ENCODE data around the gene FNTB. TPM values are rescaled to one million over a fixed set of nuclear protein-coding genes. Genes with fewer than 3 reads are reported as not detected.

FNTB gene
- total RNA-seq, 1 experiment from 2014 or later, result 20.7 TPM

- Mint-ChIP-seq H3K27me3 (ENCODE audit: low read depth) (no peaks in the 10 kb centered on the region), H3K4me3 (no peak overlapping the region), H3K36me3 (ENCODE audit: insufficient read depth in 1 of 3, low read depth in 3 of 3) (peaks cover 14 to 71% (median 51%) of the 10 kb centered on the region in 3 experiments), H3K9me3 (no peaks in the 10 kb centered on the region), H3K4me1 (peaks cover 15 to 20% of the 10 kb centered on the region in 2 experiments), H3K27ac (no peak overlapping the region)
- H4K5ac ChIP-seq (ENCODE audit: insufficient read length, low read depth, low read length), result no peak overlapping the region
- H3K23ac ChIP-seq (ENCODE audit: insufficient read length, low read depth, low read length), result no peak overlapping the region
- no peak overlapping the region for H2BK15ac ChIP-seq (ENCODE audit: low read depth, low read length)
- no peaks in the 10 kb centered on the region for H3K27me3 ChIP-seq (ENCODE audit: insufficient read depth, low read length)
- H2BK120ac ChIP-seq (ENCODE audit: low read depth, low read length, poor library complexity, severe bottlenecking), result no peak overlapping the region
- H3K79me1 ChIP-seq (ENCODE audit: insufficient read depth, low read depth, low read length, poor library complexity, severe bottlenecking), result no peaks in the 10 kb centered on the region
- H2AK5ac ChIP-seq (ENCODE audit: insufficient read length, low read length), result no peak overlapping the region
- no peak overlapping the region for H3K18ac ChIP-seq (ENCODE audit: insufficient read length, low read depth, low read length)
- H3K4me1 ChIP-seq (ENCODE audit: insufficient read depth, low read length), result no peaks in the 10 kb centered on the region
- no peak overlapping the region for H3K56ac ChIP-seq (ENCODE audit: insufficient read length, low read depth, low read length)
- H3K23me2 ChIP-seq (ENCODE audit: insufficient read length, low read depth, low read length, poor library complexity, severe bottlenecking), result no peaks in the 10 kb centered on the region
- no peak overlapping the region for H2BK12ac ChIP-seq (ENCODE audit: insufficient read length, low read depth, low read length)
- H4K91ac ChIP-seq (ENCODE audit: insufficient read length, low read depth, low read length), result no peak overlapping the region
- no peak overlapping the region for H2BK5ac ChIP-seq (ENCODE audit: insufficient read length, low read length)
- no CpG with 5 or more reads among the region's 8 CpGs for WGBS (ENCODE audit: extremely low coverage, insufficient read length, low lambda C conversion rate)
- no peak overlapping the region for H3K27ac ChIP-seq (ENCODE audit: insufficient read length, low read depth, low read length)
- no peaks in the 10 kb centered on the region for H3K9me3 ChIP-seq (ENCODE audit: control insufficient read depth, low read depth, low read length)
- no peak overlapping the region for H3K4ac ChIP-seq (ENCODE audit: low read depth, low read length)
- no peak for TF ChIP-seq CTCF (conservative IDR thresholded peaks at IDR 0.05)
- H3K14ac ChIP-seq (ENCODE audit: insufficient read depth, low read length), result no peak overlapping the region
- no peak overlapping the region for H3K4me2 ChIP-seq (ENCODE audit: insufficient read depth, insufficient read length, low read length)
- H3T11ph ChIP-seq (ENCODE audit: low read length), result no peak overlapping the region
- no peaks in the 10 kb centered on the region for H3K79me2 ChIP-seq (ENCODE audit: insufficient read depth, low read length)
- H2AFZ ChIP-seq (ENCODE audit: low read length), result no peak overlapping the region
- no peak overlapping the region for H2BK20ac ChIP-seq (ENCODE audit: low read depth, low read length, poor library complexity, severe bottlenecking)
- no peak for DNase-seq
- no peaks in the 10 kb centered on the region for H4K20me1 ChIP-seq (ENCODE audit: control insufficient read depth, insufficient read depth, insufficient read length)
- H3K9ac ChIP-seq (ENCODE audit: extremely low read depth, insufficient read length, low read length), result no peak overlapping the region
- no peak overlapping the region for H4K8ac ChIP-seq (replicated peaks; ENCODE audit: insufficient read length, low read depth, low read length)
Observed at GRCh38 chr14:64948612-64949210, 38.0 kb upstream of the FNTB start.

Measured in H9 (cell line).